Tibial nerve (tissue), 3 donors: ENCODE data around the gene KLF13.

Experiments
- CTCF ChIP-seq, 5 experiments: fragments of 200-600 bp in 3 of 5; fragments of 450-650 bp in 2 of 5; sonication (generic) in 3 of 5; IDR thresholded peaks; one replicate each; pipeline ENCODE4 v1.5.1; 2016 to 2019; ENCODE audit warnings: antibody characterized with exemption in 5 of 5, mild to moderate bottlenecking in 3 of 5, moderate library complexity in 2 of 5
- POLR2A ChIP-seq, 2 donors: fragments of 450-650 bp; IDR thresholded peaks; one replicate each; pipeline ENCODE4 v1.6.1; 2017; ENCODE audit warnings: antibody characterized with exemption in 2 of 2, mild to moderate bottlenecking in 2 of 2, moderate library complexity in 2 of 2

GRCh38 chr15:31329640-31330010, 3.0 kb downstream of the KLF13 start:
- TF ChIP-seq POLR2A (IDR thresholded peaks at IDR 0.05) (no peak), CTCF (IDR thresholded peaks at IDR 0.05) (no peak)
